ELR (cell line): ENCODE data around the gene ACBD6.

Experiments
- DNase-seq: peaks from one replicate; pipeline ENCODE4 v3.0.0-alpha.2; 2015; ENCODE audit warnings: low read depth

The ACBD6 gene

DNA sequence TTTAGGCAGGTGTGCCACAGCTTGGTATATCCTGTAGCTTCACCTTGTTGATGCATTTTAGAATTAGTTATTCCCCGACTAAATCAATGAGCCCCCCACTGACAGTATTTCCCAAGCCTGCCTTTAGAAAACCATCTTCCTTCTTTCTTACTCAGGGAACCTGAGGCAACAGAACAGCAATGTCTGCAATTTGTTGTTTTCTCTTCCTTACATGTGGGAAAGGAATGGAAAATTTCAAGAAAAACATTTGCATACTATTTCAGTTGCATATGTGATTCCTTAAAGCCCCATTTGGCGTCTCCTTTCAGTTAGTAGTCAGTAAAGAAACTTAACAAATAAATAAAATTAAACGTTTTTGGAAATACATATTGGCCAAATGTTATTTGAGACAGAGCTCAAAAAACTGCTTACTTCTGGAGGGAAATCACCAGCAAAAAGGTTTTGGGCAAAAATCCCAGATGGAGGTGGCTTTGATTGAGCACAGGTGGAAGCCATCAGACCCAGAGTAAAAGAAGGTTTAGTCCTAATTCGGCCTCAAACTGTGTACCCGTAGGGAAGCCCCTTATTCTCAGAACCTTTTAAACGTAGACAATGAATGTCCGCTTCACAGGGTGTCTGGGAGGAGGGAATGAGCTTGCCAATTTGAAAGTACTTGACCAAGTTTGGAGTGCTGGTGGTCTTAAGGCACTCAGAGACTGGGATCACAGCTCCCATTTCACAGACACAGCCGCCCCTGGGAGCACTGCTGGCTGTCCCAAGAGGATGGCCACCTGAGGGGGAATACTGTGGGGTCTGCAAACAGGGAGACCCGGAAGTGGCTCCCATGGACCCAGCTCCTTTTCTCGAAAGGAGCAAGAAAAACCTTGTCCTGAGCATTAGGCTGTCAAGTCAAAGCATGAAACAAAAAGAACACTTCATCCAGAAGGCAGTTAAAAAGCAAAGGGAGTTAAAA, 263.0 kb downstream of the ACBD6 start:
- DNase-seq: no peak

DNA sequence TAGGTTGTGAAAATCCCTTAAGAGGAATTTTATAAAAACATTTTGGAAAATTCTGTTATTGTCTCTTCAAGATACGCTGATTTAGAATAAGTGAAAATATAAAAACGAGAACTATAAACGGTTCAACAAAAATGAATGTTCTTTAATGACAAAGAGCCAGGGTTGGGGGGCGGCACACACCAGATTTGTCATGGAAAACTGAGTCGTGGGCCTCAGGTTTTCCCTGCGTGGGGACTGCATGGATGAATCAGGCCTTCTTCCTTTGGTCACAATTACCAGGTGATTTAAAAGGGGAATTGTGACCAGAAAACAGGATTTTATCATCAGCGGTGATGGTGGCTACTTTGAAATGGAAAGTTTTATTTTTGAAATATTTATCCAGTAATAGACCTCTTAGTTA, 263.7 kb downstream of the ACBD6 start:
- DNase-seq: no peak
